HCT116 (cell line): ENCODE data around the gene CALCOCO1.

Experiments
- ATF3 ChIP-seq: IDR thresholded peaks from 2 replicates; pipeline ENCODE4 v1.6.1; 2012
- ELF1 ChIP-seq: IDR thresholded peaks from 2 replicates; pipeline ENCODE4 v1.6.1; 2012; ENCODE audit warnings: low read depth, borderline replicate concordance
- POLR2AphosphoS5 ChIP-seq: IDR thresholded peaks from 2 replicates; pipeline ENCODE4 v1.6.1; 2011; ENCODE audit warnings: mild to moderate bottlenecking, low read depth, low read length, moderate library complexity
- RAD21 ChIP-seq: IDR thresholded peaks from 2 replicates; pipeline ENCODE4 v1.6.1; 2012; ENCODE audit warnings: low read depth, mild to moderate bottlenecking
- SP1 ChIP-seq: IDR thresholded peaks from 2 replicates; pipeline ENCODE4 v1.6.1; 2012; ENCODE audit warnings: low read depth

- TF ChIP-seq POLR2AphosphoS5 = no peak
- TF ChIP-seq ATF3 = no peak
- TF ChIP-seq RAD21 = no peak
- no peak for TF ChIP-seq SP1
- no peak for TF ChIP-seq ELF1
Measured at GRCh38 chr12:53739214-53740129, 12.2 kb upstream of the CALCOCO1 start.
